Renal cortical epithelial cell (primary cell): ENCODE measurements around the gene ZC3H12D. TPM values are rescaled to one million over a fixed set of nuclear protein-coding genes. Genes with fewer than 3 reads are reported as not detected.
A peak's percentile ranks its signal among the peaks of the same experiment; 100 is the strongest.
"Not testable (repeated sequence)": the region's sequence is repeated elsewhere in the genome, so short reads cannot be mapped to it uniquely, and the experiment has no call there.

Source experiments
- DNase-seq: peaks from one replicate; pipeline ENCODE4 v3.0.0-alpha.2; 2011; ENCODE audit warnings: low read depth
- total RNA-seq: library from RNA; depleted of rRNA; stranded (reverse); fragments of >200 nt; gene quantifications from 2 replicates; pipeline ENCODE4 v1.2.3, GENCODE V29; 2014

The ZC3H12D gene
- total RNA-seq, result 0.15 TPM in 1 of 2 replicates, not detected in the other

GRCh38 chr6:149484733-149485700, at the start of gene ZC3H12D:
Gene ZC3H12D (minus strand): TSS chr6:149485014. CDS start chr6:149474543, 10,471 bp downstream.
- DNase-seq, result peak; percentile 82

- DNase-seq, result no peak
Observed at GRCh38 chr6:149529650-149530049, 44.8 kb upstream of the ZC3H12D start.

GRCh38 chr6:149515494-149515893, 30.7 kb upstream of the ZC3H12D start:
- no peak for DNase-seq

GRCh38 chr6:149513915-149514314, 29.1 kb upstream of the ZC3H12D start:
- no peak for DNase-seq

DNA sequence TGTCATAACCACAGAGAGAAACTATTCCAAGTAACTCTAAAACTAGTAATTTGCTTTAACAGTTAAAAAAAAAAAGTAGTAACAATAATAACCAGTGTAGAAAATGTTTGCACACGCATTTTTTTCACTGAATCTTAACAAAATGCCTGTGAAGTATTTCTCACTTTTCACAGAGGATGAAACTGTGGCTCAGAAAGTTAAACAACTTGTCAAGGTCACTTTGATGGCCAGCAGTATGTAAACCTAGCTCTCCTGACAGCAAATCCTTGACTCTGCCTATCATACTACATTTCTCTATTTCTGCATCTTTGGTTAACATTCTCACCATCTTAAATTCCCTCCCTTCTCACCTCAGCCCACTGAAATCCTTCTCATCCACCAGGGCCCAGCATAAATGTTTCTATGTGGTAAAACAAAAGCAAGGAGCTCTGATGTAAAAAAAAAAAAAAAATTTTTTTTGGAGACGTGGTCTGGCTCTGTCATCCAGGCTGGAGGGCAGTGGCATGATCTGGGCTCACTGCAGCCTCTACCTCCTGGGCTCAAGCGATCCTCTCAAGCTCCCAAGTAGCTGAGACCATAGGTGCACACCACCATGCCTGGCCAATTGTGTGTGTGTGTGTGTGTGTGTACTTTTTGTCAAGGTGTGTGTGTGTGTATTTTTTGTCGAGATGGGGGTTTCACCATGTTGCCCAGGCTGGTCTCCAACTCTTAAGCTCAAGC, 26.1 kb upstream of the ZC3H12D start:
- DNase-seq, result no peak

- DNase-seq, result no peak
Observed at GRCh38 chr6:149508485-149508884, 23.7 kb upstream of the ZC3H12D start.

DNA sequence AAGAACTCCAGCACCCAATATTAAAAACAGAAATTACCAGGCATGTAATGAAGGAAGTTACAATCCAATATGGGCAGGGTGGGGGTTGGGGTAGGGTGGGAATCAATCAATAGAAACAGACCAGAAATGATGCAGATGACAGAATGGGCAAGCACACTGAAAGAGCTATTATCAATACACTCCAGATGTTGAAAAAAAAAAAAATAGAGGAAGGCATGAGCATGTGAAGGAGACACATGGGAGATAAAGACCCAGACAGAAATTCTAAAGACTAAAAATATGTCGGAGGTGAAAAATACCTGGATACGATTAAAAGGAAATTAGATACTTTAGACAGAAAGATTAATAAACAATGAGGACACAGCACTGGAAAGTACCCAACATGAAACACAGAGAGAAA, 19.1 kb upstream of the ZC3H12D start:
- no peak for DNase-seq

- no peak for DNase-seq
Observed at GRCh38 chr6:149503276-149503675, 18.5 kb upstream of the ZC3H12D start.

DNA sequence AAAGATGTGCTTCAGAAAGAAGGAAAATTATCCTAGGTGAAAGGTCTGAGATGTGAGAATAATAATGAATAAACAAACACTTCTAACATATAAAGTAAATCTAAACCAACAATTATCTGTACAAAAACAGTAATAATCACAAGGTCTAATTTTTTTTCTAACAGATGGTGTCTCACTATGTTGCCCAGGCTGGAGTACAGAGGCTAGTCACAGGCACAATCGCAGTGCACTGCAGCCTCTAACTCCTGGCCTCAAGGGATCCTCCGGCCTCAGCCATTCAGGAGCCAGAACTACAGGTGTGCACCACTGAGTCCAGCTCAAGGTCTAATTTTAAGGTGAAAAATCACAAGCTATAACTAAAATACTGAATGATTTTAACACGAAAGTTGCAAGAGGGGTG, 17.0 kb upstream of the ZC3H12D start:
- no peak for DNase-seq

DNA sequence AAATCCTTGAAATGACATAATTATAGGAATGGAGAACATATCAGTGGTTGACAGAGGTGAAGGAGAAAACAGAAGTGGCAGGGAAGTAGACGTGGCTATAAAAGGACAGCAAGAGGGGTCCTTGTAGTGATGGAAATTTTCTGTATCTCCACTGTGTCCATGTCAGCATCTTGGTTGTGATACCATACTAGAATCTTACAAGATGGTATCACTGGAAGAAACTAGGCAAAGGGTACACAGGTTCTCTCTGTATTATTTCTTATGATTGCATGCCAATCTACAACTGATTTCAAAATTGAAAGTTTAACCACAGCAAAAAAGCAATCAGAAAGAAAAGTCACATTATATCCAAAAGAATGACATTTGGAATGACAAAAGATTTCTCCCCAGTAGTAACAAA, 16.4 kb upstream of the ZC3H12D start:
- no peak for DNase-seq

GRCh38 chr6:149500096-149500495, 15.3 kb upstream of the ZC3H12D start:
- DNase-seq, result no peak

DNA sequence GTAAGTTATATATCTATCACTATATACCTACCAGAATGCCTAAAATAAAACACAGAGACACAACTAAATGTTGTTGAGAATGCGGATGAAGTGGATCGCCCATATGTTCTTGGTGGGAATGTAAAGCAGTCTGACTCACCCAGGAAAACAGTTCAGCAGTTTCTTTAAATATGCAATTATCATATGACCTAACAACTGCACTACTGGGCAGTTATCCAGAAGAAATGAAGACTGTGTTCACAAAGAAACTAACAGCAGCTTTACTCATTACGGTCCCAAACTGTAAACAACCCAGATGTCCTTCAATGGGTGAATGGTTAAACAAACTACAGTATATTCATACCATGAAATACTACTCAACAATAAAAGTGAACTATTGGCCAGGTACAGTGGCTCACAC, 14.3 kb upstream of the ZC3H12D start:
- peak; percentile 78 for DNase-seq

DNA sequence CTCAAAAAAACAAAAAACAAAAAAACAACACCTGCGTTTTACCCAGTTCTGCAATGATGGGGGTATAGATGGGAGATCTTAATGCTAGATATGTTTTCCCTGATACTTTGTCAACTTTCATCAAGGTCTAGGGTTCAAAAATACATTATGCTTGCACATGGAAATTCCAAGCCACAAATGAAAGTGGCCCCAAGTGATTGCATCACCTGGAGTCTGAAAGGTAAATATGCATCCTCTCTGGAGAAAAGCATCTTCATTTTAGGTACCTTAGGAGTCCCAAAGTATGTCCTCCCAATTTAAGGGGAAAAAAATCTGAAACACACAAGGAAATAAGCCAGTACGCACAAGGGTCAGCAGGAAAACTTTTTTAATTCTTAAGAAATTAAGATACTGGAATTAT, 12.6 kb upstream of the ZC3H12D start:
- no peak for DNase-seq

DNA sequence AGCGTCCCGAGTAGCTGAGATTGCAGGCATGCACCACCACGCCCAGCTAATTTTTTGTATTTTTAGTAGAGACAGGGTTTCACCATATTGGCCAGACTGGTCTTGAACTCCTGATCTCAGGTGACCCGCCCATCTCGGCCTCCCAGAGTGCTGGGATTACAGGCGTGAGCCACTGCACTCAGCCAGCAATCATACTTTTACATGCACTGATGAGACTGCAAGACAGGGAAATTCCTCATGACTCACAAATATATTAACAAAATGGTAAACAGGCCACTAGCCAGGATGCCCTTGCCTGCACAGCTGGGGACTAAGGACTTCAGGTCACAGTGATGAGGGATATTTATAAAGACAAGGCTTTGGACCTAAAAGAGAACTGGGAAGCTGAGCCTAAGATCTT, 11.8 kb upstream of the ZC3H12D start:
- peak; percentile 71 for DNase-seq

- not testable (repeated sequence) for DNase-seq
Observed at GRCh38 chr6:149495349-149496016, 10.7 kb upstream of the ZC3H12D start.

- DNase-seq, result not testable (repeated sequence)
Observed at GRCh38 chr6:149494810-149495209, 10.0 kb upstream of the ZC3H12D start.

GRCh38 chr6:149493761-149494320, 9.0 kb upstream of the ZC3H12D start:
- DNase-seq, result no peak

- DNase-seq, result no peak
Observed at GRCh38 chr6:149492798-149493343, 8.1 kb upstream of the ZC3H12D start.

DNA sequence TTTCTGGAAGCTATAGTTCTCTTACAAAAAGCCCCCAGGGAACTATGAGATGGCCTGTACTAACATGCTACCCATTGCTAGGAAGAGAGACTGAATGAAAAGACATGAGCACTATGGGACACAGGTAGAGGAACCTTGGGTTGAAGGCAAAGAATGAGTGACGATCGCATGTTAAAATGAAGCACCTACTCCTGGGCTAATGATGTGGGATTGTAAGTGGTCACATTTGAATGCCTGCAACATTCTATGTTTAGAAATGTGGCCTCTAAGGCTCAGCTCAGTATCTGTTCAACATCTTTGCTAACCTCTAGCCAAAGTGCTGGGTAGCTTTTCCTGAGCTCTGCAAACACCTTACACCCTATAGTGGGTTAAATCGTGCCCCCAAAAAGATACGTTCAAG, 5.2 kb upstream of the ZC3H12D start:
- no peak for DNase-seq

DNA sequence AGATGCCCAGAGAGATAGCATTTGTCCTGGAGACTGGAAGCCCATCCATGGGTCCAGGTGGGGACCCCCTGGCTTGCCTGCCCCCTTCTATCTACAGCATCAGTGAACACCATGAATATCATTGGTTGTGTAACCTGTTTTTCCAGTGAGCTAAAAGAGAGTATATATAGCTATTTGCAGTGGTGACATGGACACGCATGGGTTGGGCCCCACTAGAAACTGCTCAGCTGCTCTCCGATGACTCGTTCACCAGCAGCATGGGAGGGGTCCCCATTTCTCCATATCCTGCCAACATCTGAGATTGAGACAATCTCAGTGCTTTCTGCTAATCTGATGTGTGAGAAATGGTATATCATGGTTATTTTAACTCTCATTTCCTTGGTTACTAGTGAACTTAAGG, 4.0 kb upstream of the ZC3H12D start:
- DNase-seq, result no peak

DNA sequence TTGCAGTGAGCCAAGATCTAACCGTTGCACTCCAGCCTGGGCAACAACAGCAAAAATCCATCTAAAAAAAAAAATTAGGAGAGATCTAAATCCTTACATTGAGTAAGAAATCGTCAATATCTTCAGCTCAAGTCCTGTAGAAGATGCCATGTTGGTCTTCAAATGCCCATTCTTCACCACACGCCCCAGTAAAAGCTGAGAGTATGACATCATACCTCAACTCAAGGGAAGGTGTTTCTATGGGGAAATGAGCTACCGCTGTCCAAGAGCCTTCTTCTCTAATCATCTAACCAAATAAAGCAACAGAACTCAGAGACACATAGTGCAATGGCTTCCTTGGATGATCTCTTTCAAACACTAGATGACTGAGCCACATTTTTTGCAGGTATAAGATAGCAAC, 2.5 kb upstream of the ZC3H12D start:
- DNase-seq, result no peak
